Stimulated activated CD8-positive, alpha-beta memory T cell treated with anti-CD3 and anti-CD28 coated beads, Interleukin-7, amount 100 ng/mL, for 24 hours (primary cell): ENCODE measurements around the gene RBMS3.
"Not testable (repeated sequence)": the region's sequence is repeated elsewhere in the genome, so short reads cannot be mapped to it uniquely, and the experiment has no call there.

Source experiments
- DNase-seq: peaks from one replicate; pipeline ENCODE4 v3.0.0-alpha.2; 2020; ENCODE audit warnings: low read depth

The RBMS3 gene

DNA sequence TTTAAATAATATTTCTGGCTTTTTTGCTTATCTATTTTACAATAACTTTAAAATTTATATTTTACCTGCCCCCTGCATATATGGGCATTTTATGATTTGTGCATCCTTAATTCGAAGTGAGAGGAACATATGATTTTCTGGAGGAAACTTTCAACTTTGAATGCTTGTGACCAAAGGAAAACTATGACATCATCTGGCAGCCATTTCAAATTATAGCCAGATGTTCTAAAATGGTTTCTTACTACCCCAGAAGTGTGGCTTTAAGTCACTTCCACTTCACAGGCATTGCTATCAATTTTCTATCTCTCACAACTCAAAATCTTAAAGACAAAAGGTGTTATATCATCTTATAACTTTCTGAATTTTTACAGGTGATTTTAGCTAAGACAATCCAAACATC is 508.8 kb downstream of the RBMS3 start:
- DNase-seq, result no peak

- DNase-seq, result no peak
Measured at GRCh38 chr3:29796808-29797207, 515.9 kb downstream of the RBMS3 start.

GRCh38 chr3:29802057-29802456 is 521.2 kb downstream of the RBMS3 start:
- no peak for DNase-seq

DNA sequence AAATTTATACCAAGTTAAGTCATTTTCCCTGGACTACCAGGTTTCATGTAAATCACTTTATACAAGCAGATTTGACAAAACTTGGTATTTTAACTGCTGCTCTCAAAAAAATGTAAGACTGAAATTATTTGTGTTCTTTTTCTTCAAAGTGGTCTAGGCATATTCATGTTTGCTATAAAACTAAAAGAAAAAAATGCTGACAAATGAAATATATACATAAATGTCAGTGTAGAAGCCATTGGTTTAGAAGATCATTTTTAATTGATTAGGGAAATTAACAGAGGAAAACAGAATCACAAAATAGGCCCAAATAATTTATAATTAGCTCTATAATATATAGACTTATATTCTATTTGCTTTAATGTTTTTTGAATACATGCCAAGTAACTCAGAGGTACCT is 523.2 kb downstream of the RBMS3 start:
- no peak for DNase-seq

- no peak for DNase-seq
Measured at GRCh38 chr3:29805757-29806156, 524.9 kb downstream of the RBMS3 start.

DNA sequence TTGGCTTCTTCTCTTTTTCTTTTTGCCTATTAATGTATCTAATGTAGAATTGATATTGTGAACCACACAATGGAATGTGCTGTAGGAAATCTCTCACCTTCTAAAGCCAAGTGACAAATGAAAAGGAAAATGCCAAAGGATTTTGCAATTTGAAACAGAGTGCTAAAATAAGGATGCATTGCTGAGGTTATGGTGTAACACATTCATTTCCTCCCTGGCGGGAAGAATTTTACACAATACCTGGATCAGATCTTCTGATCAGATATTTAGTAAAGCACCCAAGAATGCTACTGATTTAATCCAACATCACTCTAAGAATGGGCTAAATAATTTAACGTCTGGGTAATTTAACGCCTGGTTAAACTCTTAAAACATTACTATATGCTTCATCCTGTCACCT is 527.5 kb downstream of the RBMS3 start:
- DNase-seq, result not testable (repeated sequence)

- DNase-seq, result no peak
Measured at GRCh38 chr3:29822071-29822470, 541.2 kb downstream of the RBMS3 start.

DNA sequence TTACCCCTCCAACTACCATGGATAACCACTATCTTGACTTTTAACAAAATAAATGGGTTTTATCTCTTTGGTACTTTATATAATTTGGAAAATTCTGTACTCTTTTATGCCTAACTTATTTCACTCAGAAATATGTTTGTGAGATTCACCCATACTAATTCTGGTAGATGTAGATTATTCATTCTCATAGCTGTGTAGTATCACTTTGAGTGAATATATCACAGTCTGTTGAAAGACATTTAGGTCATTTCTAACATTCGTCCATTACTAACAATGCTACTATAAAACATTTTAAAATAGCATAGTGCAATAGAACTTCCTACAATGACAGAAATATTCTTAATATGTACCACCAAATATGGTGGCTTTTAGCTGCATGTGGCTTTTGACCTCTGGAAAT is 542.4 kb downstream of the RBMS3 start:
- DNase-seq, result no peak

- no peak for DNase-seq
Measured at GRCh38 chr3:29826712-29827111, 545.8 kb downstream of the RBMS3 start.

DNA sequence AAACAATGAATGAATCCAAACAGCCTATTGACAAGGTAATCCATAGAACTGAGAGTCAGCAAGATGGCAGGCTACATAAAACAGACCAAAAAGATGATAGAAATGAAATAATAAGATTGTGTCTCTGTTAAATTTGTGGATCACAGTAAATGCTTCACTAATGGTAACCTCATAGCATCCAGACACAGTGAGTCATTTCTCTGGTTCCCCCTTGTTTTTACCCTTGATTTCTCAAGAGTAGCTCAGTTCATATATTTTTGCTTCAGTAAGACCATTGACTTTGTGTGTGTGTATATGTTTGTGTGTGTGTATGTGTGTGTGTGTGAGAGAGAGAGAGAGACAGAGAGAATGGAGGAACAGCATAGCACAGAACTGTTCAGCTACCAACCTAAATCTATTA is 546.9 kb downstream of the RBMS3 start:
- DNase-seq, result no peak

- no peak for DNase-seq
Measured at GRCh38 chr3:29829340-29829739, 548.5 kb downstream of the RBMS3 start.

DNA sequence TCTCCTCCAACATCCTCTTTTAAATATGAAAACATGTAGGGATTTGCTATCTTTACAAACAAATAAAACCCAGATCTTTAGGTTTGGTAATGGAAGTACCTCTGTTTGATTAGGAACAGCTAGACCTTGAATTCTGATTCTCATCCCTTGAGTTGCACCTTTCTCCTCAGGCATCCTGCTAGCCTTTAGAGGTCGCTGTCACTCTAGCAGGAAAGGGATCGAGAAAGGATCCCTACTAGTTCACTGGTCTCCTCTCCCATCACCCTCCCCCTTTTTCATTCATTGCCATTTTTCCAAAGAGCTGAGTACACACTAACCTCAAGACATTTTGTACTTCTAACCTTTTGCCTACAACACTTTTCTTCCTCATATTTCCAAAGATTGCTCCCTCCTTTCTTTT is 569.8 kb downstream of the RBMS3 start:
- DNase-seq, result no peak

- no peak for DNase-seq
Measured at GRCh38 chr3:29852767-29853166, 571.9 kb downstream of the RBMS3 start.

GRCh38 chr3:29853841-29854397 is 573.0 kb downstream of the RBMS3 start:
- DNase-seq, result no peak

- DNase-seq, result no peak
Measured at GRCh38 chr3:29854821-29855220, 574.0 kb downstream of the RBMS3 start.

GRCh38 chr3:29859726-29860270 is 578.9 kb downstream of the RBMS3 start:
- no peak for DNase-seq

DNA sequence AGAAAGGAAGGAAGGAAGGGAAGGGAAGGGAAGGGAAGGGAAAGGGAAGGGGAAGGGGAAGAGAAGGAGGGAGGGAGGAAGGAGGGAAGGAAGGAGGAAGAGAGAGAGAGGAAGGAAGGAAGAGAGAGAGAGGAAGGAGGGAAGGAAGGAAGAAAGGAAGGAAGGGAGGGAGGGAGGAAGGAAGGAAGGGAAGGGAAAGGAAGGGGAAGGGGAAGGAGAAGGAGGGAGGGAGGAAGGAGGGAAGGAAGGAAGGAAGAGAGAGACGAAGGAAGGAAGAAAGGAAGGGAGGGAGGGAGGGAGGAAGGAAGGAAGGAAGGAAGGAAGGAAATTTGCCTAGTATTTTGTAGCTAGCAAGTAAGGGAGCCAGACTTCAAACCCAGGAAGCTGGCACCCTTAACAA is 583.9 kb downstream of the RBMS3 start:
- DNase-seq, result no peak

DNA sequence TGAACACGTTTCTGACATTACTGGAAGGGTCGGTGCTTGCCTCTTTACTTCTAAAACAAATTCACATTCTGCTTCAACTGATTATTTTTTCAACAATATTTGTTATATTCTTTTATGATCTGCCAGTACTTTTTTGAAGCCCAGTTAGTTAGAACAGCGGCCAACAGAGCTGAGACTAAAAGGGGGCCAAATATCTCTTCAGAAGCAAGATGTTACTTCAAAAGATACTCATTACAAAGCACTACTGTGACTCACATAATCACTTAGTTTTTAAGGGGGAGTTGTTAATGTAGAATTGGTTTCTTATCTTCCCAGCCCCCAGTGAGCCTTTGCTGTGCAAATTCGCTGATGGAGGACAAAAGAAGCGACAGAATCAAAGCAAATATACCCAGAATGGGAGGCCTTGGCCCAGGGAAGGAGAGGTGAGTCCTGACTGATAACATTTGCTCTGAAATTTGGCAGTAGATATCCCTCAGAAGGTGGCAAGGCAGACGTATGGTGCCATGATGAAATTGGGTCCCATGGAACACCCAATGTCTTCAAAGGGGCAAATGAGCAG is 587.8 kb downstream of the RBMS3 start:
- no peak for DNase-seq

DNA sequence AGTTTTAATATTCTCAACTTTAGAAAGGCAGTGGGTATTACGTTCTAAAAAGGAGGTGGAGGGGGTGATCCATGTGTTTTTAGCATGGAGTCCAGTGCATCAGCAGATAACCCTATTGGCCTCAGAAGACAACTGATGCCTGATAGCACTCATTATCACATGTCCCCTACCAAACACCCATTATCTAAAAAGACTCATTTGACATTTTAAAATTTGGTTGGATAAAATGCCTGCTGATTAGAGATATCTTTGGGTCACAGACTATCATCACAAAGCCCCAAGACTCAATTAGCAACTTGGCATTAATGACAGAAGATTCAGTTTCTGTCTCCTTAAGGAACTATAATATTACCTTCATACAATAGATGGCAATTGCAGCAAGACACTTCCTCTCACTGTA is 589.3 kb downstream of the RBMS3 start:
- DNase-seq, result no peak

- DNase-seq, result no peak
Measured at GRCh38 chr3:29871087-29871486, 590.2 kb downstream of the RBMS3 start.

DNA sequence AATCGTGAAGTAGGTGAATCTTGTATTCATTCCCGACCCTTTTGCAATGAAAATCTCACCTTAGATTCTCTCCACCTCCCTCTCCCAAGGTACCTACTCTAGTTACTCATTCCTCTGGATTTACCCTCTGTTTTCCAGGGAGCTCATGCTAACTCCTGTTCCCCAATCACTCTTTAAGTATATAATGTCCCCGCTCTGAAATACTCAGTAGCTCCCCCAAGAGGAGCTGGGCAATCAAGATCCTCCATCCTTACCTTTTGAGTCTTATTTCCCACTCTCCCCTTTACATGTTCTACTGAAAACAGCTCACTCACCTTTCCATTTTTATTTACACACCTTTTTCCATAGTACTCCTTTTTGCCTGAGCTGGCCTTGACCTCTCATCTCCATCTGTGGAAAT is 599.9 kb downstream of the RBMS3 start:
- DNase-seq, result no peak

GRCh38 chr3:29887451-29887850 is 606.6 kb downstream of the RBMS3 start:
- DNase-seq, result no peak

GRCh38 chr3:29889215-29889614 is 608.3 kb downstream of the RBMS3 start:
- DNase-seq, result no peak

GRCh38 chr3:29890801-29891200 is 609.9 kb downstream of the RBMS3 start:
- no peak for DNase-seq
